Loucy (cell line): ENCODE data around the gene ZBTB7B.

Experiments
- H2AFZ ChIP-seq: fragments of 200-600 bp; sonication (generic); 2 replicates; pipeline ENCODE4 v1.6.0; 2016; ENCODE audit warnings: antibody characterized with exemption, mild to moderate bottlenecking, low read length, moderate library complexity
- H3F3A ChIP-seq: fragments of 200-600 bp; 2 replicates; pipeline ENCODE4 v1.6.0; 2016; ENCODE audit warnings: antibody characterized with exemption, low read depth, mild to moderate bottlenecking
- H3K27me3 ChIP-seq: fragments of 200-600 bp; sonication (generic); 2 replicates; pipeline ENCODE4 v1.6.1; 2014; ENCODE audit warnings: low read length, mild to moderate bottlenecking; ENCODE audit not compliant: insufficient read depth, poor library complexity, severe bottlenecking
- H3K36me3 ChIP-seq: fragments of 200-600 bp; sonication (generic); 2 replicates; pipeline ENCODE4 v1.6.1; 2016; ENCODE audit warnings: low read length; ENCODE audit not compliant: insufficient read depth
- H3K4me1 ChIP-seq: fragments of 200-600 bp; sonication (generic); 2 replicates; pipeline ENCODE4 v1.5.1; 2014; ENCODE audit warnings: low read length, mild to moderate bottlenecking; ENCODE audit not compliant: insufficient read depth, poor library complexity, severe bottlenecking
- H3K4me2 ChIP-seq: fragments of 200-600 bp; sonication (generic); 2 replicates; pipeline ENCODE4 v1.6.0; 2014; ENCODE audit warnings: antibody characterized with exemption, low read length, low read depth, mild to moderate bottlenecking; ENCODE audit not compliant: poor library complexity, severe bottlenecking
- H3K4me3 ChIP-seq: fragments of 200-600 bp; sonication (generic); 2 replicates; pipeline ENCODE4 v1.5.1; 2014; ENCODE audit warnings: low read length, mild to moderate bottlenecking, mixed read lengths; ENCODE audit not compliant: poor library complexity, severe bottlenecking
- H3K79me2 ChIP-seq: fragments of 200-600 bp; sonication (generic); 2 replicates; pipeline ENCODE4 v1.6.1; 2014; ENCODE audit warnings: low read length; ENCODE audit not compliant: insufficient read depth
- H3K9ac ChIP-seq: fragments of 200-600 bp; sonication (generic); 2 replicates; pipeline ENCODE4 v1.6.0; 2014; ENCODE audit warnings: mild to moderate bottlenecking, low read depth, low read length, moderate library complexity; ENCODE audit not compliant: poor library complexity, severe bottlenecking
- H3K9me2 ChIP-seq: fragments of 200-600 bp; sonication (generic); replicated peaks from 2 replicates; pipeline ENCODE4 v1.6.1; 2016; ENCODE audit warnings: low read depth, low read length, mixed read lengths
- H3K9me3 ChIP-seq: fragments of 200-600 bp; sonication (generic); 2 replicates; pipeline ENCODE4 v1.6.1; 2014; ENCODE audit warnings: mild to moderate bottlenecking, antibody characterized with exemption, low read length, low read depth; ENCODE audit not compliant: insufficient read depth
- H4K20me1 ChIP-seq: fragments of 200-600 bp; sonication (generic); 2 replicates; pipeline ENCODE4 v1.6.0; 2014; ENCODE audit warnings: antibody characterized with exemption, low read length, mild to moderate bottlenecking; ENCODE audit not compliant: insufficient read depth, poor library complexity, severe bottlenecking
- EZH2phosphoT487 ChIP-seq: fragments of 200-600 bp; IDR thresholded peaks from 2 replicates; pipeline ENCODE4 v1.6.1; 2018; ENCODE audit warnings: antibody characterized with exemption, mild to moderate bottlenecking, moderate library complexity, borderline replicate concordance
- TF ChIP-seq, protein P1 (sequence below): fragments of 200-600 bp; sonication (generic); conservative IDR thresholded peaks from 2 replicates; pipeline ENCODE4 v1.5.1; 2014; ENCODE audit warnings: mild to moderate bottlenecking, antibody characterized with exemption, low read length

Gene ZBTB7B

GRCh38 chr1:155002464-155003226 lies at the start of gene ZBTB7B:
ZBTB7B (plus strand) TSS chr1:155002802; CDS start chr1:155014661, 11,859 bp downstream.
- no peaks in the 10 kb centered on the region for H3K9me3 ChIP-seq
- H3K4me1 ChIP-seq, result peaks cover 42% of the 10 kb centered on the region
- no peaks in the 10 kb centered on the region for H3K27me3 ChIP-seq
- no peaks in the 10 kb centered on the region for H3K9me2 ChIP-seq
- H3K36me3 ChIP-seq, result no peaks in the 10 kb centered on the region
- peak within 1 kb of the TSS; percentile 76 for H3K4me3 ChIP-seq
- peaks cover 15% of the 10 kb centered on the region for H3F3A ChIP-seq
- peak within 1 kb of the TSS; percentile 80; the same call in 1 of the 2 replicates for H2AFZ ChIP-seq
- no peaks in the 10 kb centered on the region for H4K20me1 ChIP-seq
- H3K79me2 ChIP-seq, result no peaks in the 10 kb centered on the region
- TF ChIP-seq, protein P1, sequence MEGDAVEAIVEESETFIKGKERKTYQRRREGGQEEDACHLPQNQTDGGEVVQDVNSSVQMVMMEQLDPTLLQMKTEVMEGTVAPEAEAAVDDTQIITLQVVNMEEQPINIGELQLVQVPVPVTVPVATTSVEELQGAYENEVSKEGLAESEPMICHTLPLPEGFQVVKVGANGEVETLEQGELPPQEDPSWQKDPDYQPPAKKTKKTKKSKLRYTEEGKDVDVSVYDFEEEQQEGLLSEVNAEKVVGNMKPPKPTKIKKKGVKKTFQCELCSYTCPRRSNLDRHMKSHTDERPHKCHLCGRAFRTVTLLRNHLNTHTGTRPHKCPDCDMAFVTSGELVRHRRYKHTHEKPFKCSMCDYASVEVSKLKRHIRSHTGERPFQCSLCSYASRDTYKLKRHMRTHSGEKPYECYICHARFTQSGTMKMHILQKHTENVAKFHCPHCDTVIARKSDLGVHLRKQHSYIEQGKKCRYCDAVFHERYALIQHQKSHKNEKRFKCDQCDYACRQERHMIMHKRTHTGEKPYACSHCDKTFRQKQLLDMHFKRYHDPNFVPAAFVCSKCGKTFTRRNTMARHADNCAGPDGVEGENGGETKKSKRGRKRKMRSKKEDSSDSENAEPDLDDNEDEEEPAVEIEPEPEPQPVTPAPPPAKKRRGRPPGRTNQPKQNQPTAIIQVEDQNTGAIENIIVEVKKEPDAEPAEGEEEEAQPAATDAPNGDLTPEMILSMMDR, result no peak
- TF ChIP-seq EZH2phosphoT487, result no peak
- peak within 1 kb of the TSS; percentile 92 for H3K4me2 ChIP-seq
- peak within 1 kb of the TSS; percentile 81 for H3K9ac ChIP-seq

GRCh38 chr1:154953611-154954038 lies 49.0 kb upstream of the ZBTB7B start:
- H3K36me3 ChIP-seq, result peaks cover 13% of the 10 kb centered on the region; the same call in 1 of the 2 replicates
- no peak overlapping the region for H2AFZ ChIP-seq
- peak overlapping the region; percentile 84 for H3K9ac ChIP-seq
- peaks cover 10% of the 10 kb centered on the region; the same call in 1 of the 2 replicates for H3F3A ChIP-seq
- no peaks in the 10 kb centered on the region for H3K9me3 ChIP-seq
- peaks cover 78% of the 10 kb centered on the region for H3K79me2 ChIP-seq
- H3K27me3 ChIP-seq, result no peaks in the 10 kb centered on the region
- no peaks in the 10 kb centered on the region for H3K9me2 ChIP-seq
- peaks cover 14% of the 10 kb centered on the region for H4K20me1 ChIP-seq
- H3K4me3 ChIP-seq, result peak overlapping the region; percentile 86
- H3K4me2 ChIP-seq, result peak overlapping the region; percentile 86
- no peak for TF ChIP-seq EZH2phosphoT487
- TF ChIP-seq, protein P1, result no peak
- peaks cover 68% of the 10 kb centered on the region for H3K4me1 ChIP-seq

- no peak for TF ChIP-seq EZH2phosphoT487
- no peaks in the 10 kb centered on the region for H3K27me3 ChIP-seq
- no peaks in the 10 kb centered on the region for H3K9me3 ChIP-seq
- peaks cover 22% of the 10 kb centered on the region for H4K20me1 ChIP-seq
- peak overlapping the region; percentile 86 for H3K4me3 ChIP-seq
- peak overlapping the region; percentile 84 for H3K9ac ChIP-seq
- peaks cover 11% of the 10 kb centered on the region; the same call in 1 of the 2 replicates for H3K36me3 ChIP-seq
- H2AFZ ChIP-seq, result no peak overlapping the region
- H3F3A ChIP-seq, result peaks cover 10% of the 10 kb centered on the region; the same call in 1 of the 2 replicates
- H3K4me2 ChIP-seq, result peak overlapping the region; percentile 86
- H3K4me1 ChIP-seq, result peaks cover 73% of the 10 kb centered on the region
- H3K9me2 ChIP-seq, result no peaks in the 10 kb centered on the region
- H3K79me2 ChIP-seq, result peaks cover 84% of the 10 kb centered on the region
Measured at GRCh38 chr1:154954541-154954940, 48.1 kb upstream of the ZBTB7B start.
